Measurements from ENCODE around the gene GRAMD1A. TPM values are rescaled to one million over a fixed set of nuclear protein-coding genes. Genes with fewer than 3 reads are reported as not detected.
A peak's percentile ranks its signal among the peaks of the same experiment; 100 is the strongest.

Gene GRAMD1A
- total and polyA plus RNA-seq, 2 of the 8 experiments (the other 6 are each of a cell fraction or from before 2014, with no cell fraction given), result 113 to 154 TPM

- TF ChIP-seq TAF7 (optimal IDR thresholded peaks at IDR 0.05; ENCODE audit: borderline replicate concordance, low read depth, low read length) (no peak), CTBP2 (IDR thresholded peaks at IDR 0.05; ENCODE audit: borderline replicate concordance, insufficient read depth, insufficient read length, low read length) (no peak), SUZ12 (IDR thresholded peaks at IDR 0.05; ENCODE audit: low read length) (no peak), MAX (IDR thresholded peaks at IDR 0.05) (no peak), CHD7 (IDR thresholded peaks at IDR 0.05; ENCODE audit: insufficient replicate concordance, low read length) (no peak), CTCF (IDR thresholded peaks at IDR 0.05; ENCODE audit: control extremely low read depth in 1 of 3, insufficient read depth in 1 of 3, low read depth in 1 of 3, low read length in 3 of 3) (peak; percentile 78 to 99 (median 84))
Measured at GRCh38 chr19:35044317-35045117, 44.4 kb downstream of the GRAMD1A start (continued).

Data from H1 (cell line).